Gastroesophageal sphincter (tissue), 4 donors: ENCODE measurements around the gene NLGN2. TPM values are rescaled to one million over a fixed set of nuclear protein-coding genes. Genes with fewer than 3 reads are reported as not detected.

Experiments
- ATAC-seq: fragments of 150-250 bp; one replicate; pipeline ENCODE4 v1.9.1; 2016; ENCODE audit warnings: mild to moderate bottlenecking, moderate library complexity
- H3K27ac ChIP-seq, 4 donors: fragments of 200-600 bp; sonication (generic) in 3 of 4; 1 replicate in 3 of 4; 2 replicates in 1 of 4; pipeline ENCODE4 v1.5.1; 2016 to 2019
- H3K27me3 ChIP-seq: fragments of 200-600 bp; sonication (generic); one replicate; pipeline ENCODE4 v1.5.1; 2019
- H3K36me3 ChIP-seq, 2 donors: fragments of 200-600 bp; sonication (generic); one replicate each; pipeline ENCODE4 v1.5.1; 2019; ENCODE audit warnings: control low read depth in 1 of 2
- H3K4me1 ChIP-seq, 3 donors: fragments of 200-600 bp; sonication (generic); 1 replicate in 2 of 3; 2 replicates in 1 of 3; pipeline ENCODE4 v1.5.1; 2016 to 2019; ENCODE audit warnings: control low read depth in 2 of 3
- H3K4me3 ChIP-seq, 2 donors: fragments of 200-600 bp; sonication (generic); one replicate each; pipeline ENCODE4 v1.5.1; 2019; ENCODE audit warnings: mild to moderate bottlenecking in 1 of 2, moderate library complexity in 1 of 2
- H3K9me3 ChIP-seq, 3 donors: fragments of 200-600 bp; sonication (generic); one replicate each; pipeline ENCODE4 v1.5.1; 2017 to 2019; ENCODE audit warnings: control low read depth in 2 of 3
- CTCF ChIP-seq, 4 experiments: fragments of 200-600 bp in 2 of 4; fragments of 450-650 bp in 2 of 4; sonication (generic) in 1 of 4; IDR thresholded peaks; one replicate each; pipeline ENCODE4 v1.5.1; 2017 to 2019; ENCODE audit warnings: antibody characterized with exemption in 4 of 4, mild to moderate bottlenecking in 2 of 4, moderate library complexity in 2 of 4
- EP300 ChIP-seq: sonication (generic); formaldehyde crosslinking; IDR thresholded peaks from one replicate; pipeline ENCODE4 v1.6.1; 2017; ENCODE audit warnings: antibody characterized with exemption, mild to moderate bottlenecking
- POLR2A ChIP-seq, 2 donors: fragments of 450-650 bp; IDR thresholded peaks; one replicate each; pipeline ENCODE4 v1.6.1; 2017; ENCODE audit warnings: antibody characterized with exemption in 2 of 2, mild to moderate bottlenecking in 2 of 2, moderate library complexity in 1 of 2
- POLR2AphosphoS5 ChIP-seq: sonication (generic); formaldehyde crosslinking; IDR thresholded peaks from one replicate; pipeline ENCODE4 v1.6.1; 2017; ENCODE audit warnings: antibody characterized with exemption
- WGBS, 2 donors: methylation state at CpG; one replicate each; pipeline ENCODE4 v1.1.5; 2018; ENCODE audit warnings: low coverage in 1 of 2; 5-methylcytosine and 5-hydroxymethylcytosine counted together
- total RNA-seq, 4 donors: library from RNA; depleted of rRNA; stranded (reverse); fragments of >200 nt; gene quantifications; one replicate each; pipeline ENCODE4 v1.1.0, GENCODE V29; 2016

NLGN2 gene
- total RNA-seq, 4 donors from 2014 or later: 9.9 to 28.4 (median 14.4) TPM

- ATAC-seq: no peak
- Histone ChIP-seq H3K9me3 (no peaks in the 10 kb centered on the region), H3K4me1 (peaks cover 5 to 64% (median 36%) of the 10 kb centered on the region in 3 donors), H3K27me3 (peaks cover 81% of the 10 kb centered on the region), H3K4me3 (peak overlapping the region; percentile 26 to 49), H3K36me3 (no peaks in the 10 kb centered on the region), H3K27ac (peak overlapping the region in 3 of 4 donors; percentile 52 to 77 (median 75))
- no CpG with 5 or more reads among the region's 49 CpGs for WGBS, 2 donors
- TF ChIP-seq POLR2AphosphoS5 (no peak), CTCF (IDR thresholded peaks at IDR 0.05) (no peak), EP300 (no peak), POLR2A (IDR thresholded peaks at IDR 0.05) (no peak)
Measured at GRCh38 chr17:7435676-7436555, 28.3 kb downstream of the NLGN2 start.

GRCh38 chr17:7436556-7437368 lies 29.1 kb downstream of the NLGN2 start:
- Histone ChIP-seq H3K27me3 (peaks cover 90% of the 10 kb centered on the region), H3K27ac (peak overlapping the region in 3 of 4 donors; percentile 64 to 77 (median 75)), H3K9me3 (no peaks in the 10 kb centered on the region), H3K4me3 (peak overlapping the region; percentile 7 to 49), H3K36me3 (no peaks in the 10 kb centered on the region), H3K4me1 (peaks cover 5 to 68% (median 36%) of the 10 kb centered on the region in 3 donors)
- ATAC-seq: peak; percentile 86
- WGBS, 2 donors: 19% methylated on average over 3 of the region's 92 CpGs; no CpG with 5 or more reads in 1 of the 2 donors
- TF ChIP-seq POLR2A (IDR thresholded peaks at IDR 0.05) (no peak), EP300 (no peak), POLR2AphosphoS5 (peak; percentile 34), CTCF (IDR thresholded peaks at IDR 0.05) (peak in 3 of 4 experiments; percentile 94 to 98 (median 95))

- H3K9me3 ChIP-seq: no peaks in the 10 kb centered on the region
- TF ChIP-seq EP300: no peak
- TF ChIP-seq CTCF (IDR thresholded peaks at IDR 0.05): no peak
- TF ChIP-seq POLR2AphosphoS5: no peak
- no peak for TF ChIP-seq POLR2A (IDR thresholded peaks at IDR 0.05)
- H3K4me3 ChIP-seq: peak overlapping the region in 1 of 2 donors; percentile 49
- H3K27me3 ChIP-seq: peaks cover 91% of the 10 kb centered on the region
- H3K36me3 ChIP-seq: no peaks in the 10 kb centered on the region
- peak overlapping the region in 3 of 4 donors; percentile 64 to 77 (median 75) for H3K27ac ChIP-seq
- peaks cover 5 to 68% (median 36%) of the 10 kb centered on the region in 3 donors for H3K4me1 ChIP-seq
- WGBS, 2 donors: 20 to 35% methylated on average over 1 to 2 of the region's 31 CpGs
- no peak for ATAC-seq
Measured at GRCh38 chr17:7437369-7437863, 29.8 kb downstream of the NLGN2 start.

GRCh38 chr17:7437950-7438614 lies 30.4 kb downstream of the NLGN2 start:
- H3K9me3 ChIP-seq: no peaks in the 10 kb centered on the region
- peak overlapping the region in 2 of 4 donors; percentile 1 to 49 for H3K27ac ChIP-seq
- H3K4me1 ChIP-seq: peaks cover 5 to 68% (median 36%) of the 10 kb centered on the region in 3 donors
- H3K27me3 ChIP-seq: peaks cover 94% of the 10 kb centered on the region
- H3K36me3 ChIP-seq: no peaks in the 10 kb centered on the region
- 19 to 30% methylated on average over 18 to 20 of the region's 48 CpGs for WGBS, 2 donors
- no peak for ATAC-seq
- TF ChIP-seq POLR2A (IDR thresholded peaks at IDR 0.05) (no peak), CTCF (IDR thresholded peaks at IDR 0.05) (no peak), POLR2AphosphoS5 (no peak), EP300 (no peak)
- H3K4me3 ChIP-seq: peak overlapping the region in 1 of 2 donors; percentile 49
